ENCODE measurements around the gene SLC1A2. TPM values are rescaled to one million over a fixed set of nuclear protein-coding genes. Genes with fewer than 3 reads are reported as not detected.

Gene SLC1A2
- total RNA-seq, 1 donor from 2014 or later: 1.9 TPM

- Mint-ChIP-seq H3K4me1 (no peaks in the 10 kb centered on the region), H3K9me3 (peaks cover 5% of the 10 kb centered on the region), H3K36me3 (no peaks in the 10 kb centered on the region), H3K4me3 (no peak overlapping the region), H3K27ac (no peak overlapping the region), H3K27me3 (ENCODE audit: low read depth) (no peaks in the 10 kb centered on the region)
- TF ChIP-seq CTCF (IDR thresholded peaks at IDR 0.05; ENCODE audit: unreplicated experiment): no peak
- DNase-seq (ENCODE audit: low spot score in 2 of 2, unreplicated experiment in 2 of 2): no peak
Measured at GRCh38 chr11:35340071-35340470, 79.3 kb downstream of the SLC1A2 start.

GRCh38 chr11:35338921-35339320 lies 80.4 kb downstream of the SLC1A2 start:
- no peaks in the 10 kb centered on the region for H3K27me3 Mint-ChIP-seq (ENCODE audit: low read depth)

GRCh38 chr11:35337914-35338305 lies 81.4 kb downstream of the SLC1A2 start:
- no peak overlapping the region for H3K27ac Mint-ChIP-seq
- H3K4me3 Mint-ChIP-seq: no peak overlapping the region
- no peak for DNase-seq (ENCODE audit: low spot score in 2 of 2, unreplicated experiment in 2 of 2)
- H3K4me1 Mint-ChIP-seq: no peaks in the 10 kb centered on the region
- TF ChIP-seq CTCF (IDR thresholded peaks at IDR 0.05; ENCODE audit: unreplicated experiment): no peak
- H3K36me3 Mint-ChIP-seq: no peaks in the 10 kb centered on the region
- no peaks in the 10 kb centered on the region for H3K27me3 Mint-ChIP-seq (ENCODE audit: low read depth)
- peaks cover 5% of the 10 kb centered on the region for H3K9me3 Mint-ChIP-seq

More at GRCh38 chr11:35338921-35339320, 80.4 kb downstream of the SLC1A2 start:
- H3K9me3 Mint-ChIP-seq: peaks cover 5% of the 10 kb centered on the region
- no peaks in the 10 kb centered on the region for H3K4me1 Mint-ChIP-seq
- DNase-seq (ENCODE audit: low spot score in 2 of 2, unreplicated experiment in 2 of 2): no peak
- no peak overlapping the region for H3K4me3 Mint-ChIP-seq
- no peaks in the 10 kb centered on the region for H3K36me3 Mint-ChIP-seq
- no peak overlapping the region for H3K27ac Mint-ChIP-seq
- TF ChIP-seq CTCF (IDR thresholded peaks at IDR 0.05; ENCODE audit: unreplicated experiment): no peak

- H3K27me3 Mint-ChIP-seq (ENCODE audit: low read depth): peaks cover 2% of the 10 kb centered on the region
- no peaks in the 10 kb centered on the region for H3K4me1 Mint-ChIP-seq
- no peaks in the 10 kb centered on the region for H3K36me3 Mint-ChIP-seq
- DNase-seq (ENCODE audit: low spot score in 2 of 2, unreplicated experiment in 2 of 2): no peak
- TF ChIP-seq CTCF (IDR thresholded peaks at IDR 0.05; ENCODE audit: unreplicated experiment): no peak
- peaks cover 10% of the 10 kb centered on the region for H3K9me3 Mint-ChIP-seq
- no peak overlapping the region for H3K27ac Mint-ChIP-seq
- no peak overlapping the region for H3K4me3 Mint-ChIP-seq
Measured at GRCh38 chr11:35337136-35337913, 82.0 kb downstream of the SLC1A2 start.

- TF ChIP-seq CTCF (IDR thresholded peaks at IDR 0.05; ENCODE audit: unreplicated experiment): no peak
- peaks cover 11% of the 10 kb centered on the region for H3K9me3 Mint-ChIP-seq
- no peak for DNase-seq (ENCODE audit: low spot score in 2 of 2, unreplicated experiment in 2 of 2)
- peaks cover 2% of the 10 kb centered on the region for H3K27me3 Mint-ChIP-seq (ENCODE audit: low read depth)
- H3K4me3 Mint-ChIP-seq: no peak overlapping the region
- H3K4me1 Mint-ChIP-seq: no peaks in the 10 kb centered on the region
- H3K36me3 Mint-ChIP-seq: no peaks in the 10 kb centered on the region
- no peak overlapping the region for H3K27ac Mint-ChIP-seq
Measured at GRCh38 chr11:35336726-35337125, 82.6 kb downstream of the SLC1A2 start.

Measured in mesothelial cell of epicardium (in vitro differentiated cells).